CD14-positive monocyte (primary cell): ENCODE measurements around the gene GRXCR2. TPM values are rescaled to one million over a fixed set of nuclear protein-coding genes. Genes with fewer than 3 reads are reported as not detected.
A peak's percentile ranks its signal among the peaks of the same experiment; 100 is the strongest.

Experiments
- DNase-seq, 3 donors: peaks; one replicate each; pipeline ENCODE4 v3.0.0-alpha.2; 2011 to 2022
- H2AFZ ChIP-seq: 2 replicates; pipeline ENCODE4 v1.6.0; 2012; ENCODE audit warnings: mild to moderate bottlenecking, low read depth, low read length, inconsistent platforms; ENCODE audit not compliant: insufficient read depth, poor library complexity, severe bottlenecking
- H3K27ac ChIP-seq, 2 donors: 1 replicate in 1 of 2; 2 replicates in 1 of 2; pipeline ENCODE4 v1.5.1; 2012 to 2013; ENCODE audit warnings: low read length in 2 of 2, control low read depth in 1 of 2, inconsistent platforms in 1 of 2, low read depth in 1 of 2, mild to moderate bottlenecking in 1 of 2
- H3K27me3 ChIP-seq, 2 donors: one replicate each; pipeline versions ENCODE4 v1.6.0 to v1.6.1; 2011 to 2013; ENCODE audit warnings: low read length in 2 of 2; ENCODE audit not compliant: control insufficient read depth in 2 of 2, insufficient read depth in 2 of 2
- H3K36me3 ChIP-seq, 2 donors: replicated peaks in 1 of 2; 1 replicate in 1 of 2; 2 replicates in 1 of 2; pipeline versions ENCODE4 v1.5.1 to v1.6.1; 2012 to 2013; ENCODE audit warnings: low read length in 2 of 2, control low read depth in 1 of 2, inconsistent platforms in 1 of 2, mild to moderate bottlenecking in 1 of 2; ENCODE audit not compliant: insufficient read depth in 2 of 2, control insufficient read depth in 1 of 2
- H3K4me1 ChIP-seq, 2 donors: 1 replicate in 1 of 2; 2 replicates in 1 of 2; pipeline versions ENCODE4 v1.5.1 to v1.6.1; 2012 to 2013; ENCODE audit warnings: low read length in 2 of 2, control low read depth in 1 of 2, inconsistent platforms in 1 of 2, mild to moderate bottlenecking in 1 of 2, moderate library complexity in 1 of 2; ENCODE audit not compliant: insufficient read depth in 2 of 2, control insufficient read depth in 1 of 2
- H3K4me2 ChIP-seq: replicated peaks from 2 replicates; pipeline ENCODE3; 2012; ENCODE audit warnings: low read length, moderate library complexity, mild to moderate bottlenecking; ENCODE audit not compliant: poor library complexity, severe bottlenecking; ENCODE audit errors: extremely low read depth
- H3K4me3 ChIP-seq, 3 experiments: fragments of 200-600 bp in 1 of 3; sonication (generic) in 1 of 3; replicated peaks in 1 of 3; 1 replicate in 2 of 3; 2 replicates in 1 of 3; pipeline ENCODE4 v1.5.1; 2011 to 2013; ENCODE audit warnings: low read length in 3 of 3, mild to moderate bottlenecking in 3 of 3, control low read depth in 2 of 3, low read depth in 2 of 3, inconsistent platforms in 1 of 3, moderate library complexity in 1 of 3
- H3K79me2 ChIP-seq: 2 replicates; pipeline ENCODE4 v1.6.0; 2012; ENCODE audit warnings: mild to moderate bottlenecking, control low read depth, inconsistent platforms, low read length, moderate library complexity; ENCODE audit not compliant: insufficient read depth
- H3K9ac ChIP-seq: 2 replicates; pipeline ENCODE4 v1.6.0; 2017; ENCODE audit warnings: low read length, mild to moderate bottlenecking; ENCODE audit not compliant: insufficient read depth, poor library complexity, severe bottlenecking
- H3K9me3 ChIP-seq, 2 donors: replicated peaks in 1 of 2; 1 replicate in 1 of 2; 2 replicates in 1 of 2; pipeline versions ENCODE4 v1.5.1 to v1.6.1; 2012 to 2013; ENCODE audit warnings: low read length in 2 of 2, control low read depth in 1 of 2; ENCODE audit not compliant: control insufficient read depth in 1 of 2, insufficient read depth in 1 of 2
- H4K20me1 ChIP-seq: 2 replicates; pipeline ENCODE4 v1.6.0; 2012; ENCODE audit warnings: mild to moderate bottlenecking, low read length, control low read depth, moderate library complexity; ENCODE audit not compliant: insufficient read depth
- H3K27ac Mint-ChIP-seq, 7 donors: one replicate each; pipeline ENCODE4 v1.8.0; 2020; ENCODE audit warnings: mild to moderate bottlenecking in 7 of 7, mixed read lengths in 7 of 7, moderate library complexity in 6 of 7, inconsistent platforms in 2 of 7
- H3K27me3 Mint-ChIP-seq, 3 donors: one replicate each; pipeline ENCODE4 v1.8.0; 2021 to 2022; ENCODE audit warnings: low read depth in 3 of 3, mild to moderate bottlenecking in 3 of 3, mixed read lengths in 3 of 3, moderate library complexity in 3 of 3, inconsistent platforms in 1 of 3
- H3K36me3 Mint-ChIP-seq, 2 donors: one replicate each; pipeline ENCODE4 v1.8.0; 2020; ENCODE audit warnings: mixed read lengths in 2 of 2, inconsistent platforms in 1 of 2, mild to moderate bottlenecking in 1 of 2
- H3K4me1 Mint-ChIP-seq: one replicate; pipeline ENCODE4 v1.8.0; 2020; ENCODE audit warnings: mild to moderate bottlenecking, mixed read lengths
- H3K4me3 Mint-ChIP-seq, 2 donors: one replicate each; pipeline ENCODE4 v1.8.0; 2020; ENCODE audit warnings: mild to moderate bottlenecking in 2 of 2, mixed read lengths in 2 of 2, moderate library complexity in 1 of 2
- H3K9me3 Mint-ChIP-seq, 7 donors: one replicate each; pipeline ENCODE4 v1.8.0; 2020 to 2022; ENCODE audit warnings: mixed read lengths in 7 of 7, mild to moderate bottlenecking in 6 of 7, moderate library complexity in 6 of 7, inconsistent platforms in 2 of 7
- CTCF ChIP-seq: fragments of 200-600 bp; IDR thresholded peaks from one replicate; pipeline ENCODE4 v1.8.0; 2022; ENCODE audit warnings: antibody characterized with exemption, mild to moderate bottlenecking
- WGBS: methylation state at CpG from one replicate; pipeline ENCODE4 v1.1.5; 2013; ENCODE audit warnings: missing lambda C conversion rate; ENCODE audit not compliant: insufficient coverage; 5-methylcytosine and 5-hydroxymethylcytosine counted together
- intact Hi-C, 2 donors: fragments of 100-400 bp; cut with micrococcal nuclease; formaldehyde crosslinking; loops; one replicate each; pipeline versions ENCODE4 v1.15.0 to v1.15.1; 2023
- polyA plus RNA-seq, 3 donors: library from polyadenylated mRNA; depleted of rRNA in 1 of 3; unstranded in 2 of 3; stranded (reverse) in 1 of 3; fragments of 300-500 nt in 2 of 3; fragments of >200 nt in 1 of 3; fragmentation: Illumina TruSeq in 2 of 3; gene quantifications; 1 replicate in 2 of 3; 2 replicates in 1 of 3; pipeline ENCODE4 v1.2.3, GENCODE V29; 2012 to 2021

GRXCR2 gene
- polyA plus RNA-seq, 3 donors = not detected

DNA sequence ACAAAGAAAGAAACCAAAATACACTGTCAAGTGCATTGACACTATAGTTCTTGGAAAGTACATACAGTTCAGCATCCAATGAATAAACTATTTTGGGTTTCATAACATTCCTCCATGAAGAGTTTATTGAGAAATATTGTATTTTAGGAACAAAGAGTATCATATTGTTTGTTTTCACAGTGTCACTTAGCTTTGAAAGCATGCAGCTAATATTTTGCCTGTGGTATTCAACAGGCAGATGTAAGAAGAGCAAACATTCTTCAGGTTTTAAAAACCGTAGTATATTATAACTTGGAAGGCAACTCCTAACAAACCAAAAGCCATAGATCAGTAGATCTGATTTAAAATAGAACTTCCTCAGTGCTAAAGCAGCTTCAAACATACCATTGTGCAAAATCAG, 42.2 kb downstream of the GRXCR2 start:
- Histone ChIP-seq H3K4me2 (no peak overlapping the region), H2AFZ (no peak overlapping the region), H3K79me2 (no peaks in the 10 kb centered on the region), H3K9ac (no peak overlapping the region), H3K36me3 (no peaks in the 10 kb centered on the region), H4K20me1 (no peaks in the 10 kb centered on the region), H3K27ac (no peak overlapping the region), H3K4me1 (peaks cover 7 to 12% of the 10 kb centered on the region in 2 donors), H3K4me3 (no peak overlapping the region), H3K9me3 (no peaks in the 10 kb centered on the region), H3K27me3 (no peaks in the 10 kb centered on the region)
- peak overlapping the region in 1 of 7 donors; percentile 6 for H3K27ac Mint-ChIP-seq
- no CpG with 5 or more reads among the region's 1 CpG for WGBS
- H3K4me1 Mint-ChIP-seq = peaks cover 17% of the 10 kb centered on the region
- no peak for DNase-seq
- no peaks in the 10 kb centered on the region for H3K36me3 Mint-ChIP-seq
- H3K9me3 Mint-ChIP-seq = no peaks in the 10 kb centered on the region
- H3K4me3 Mint-ChIP-seq = no peak overlapping the region
- intact Hi-C loops = loop anchor here in 1 of 2 donors (10.0 kb wide), 1 partner anchor 146 kb away; no protein-coding TSS in a partner anchor
- H3K27me3 Mint-ChIP-seq = no peaks in the 10 kb centered on the region
- no peak for TF ChIP-seq CTCF

DNA sequence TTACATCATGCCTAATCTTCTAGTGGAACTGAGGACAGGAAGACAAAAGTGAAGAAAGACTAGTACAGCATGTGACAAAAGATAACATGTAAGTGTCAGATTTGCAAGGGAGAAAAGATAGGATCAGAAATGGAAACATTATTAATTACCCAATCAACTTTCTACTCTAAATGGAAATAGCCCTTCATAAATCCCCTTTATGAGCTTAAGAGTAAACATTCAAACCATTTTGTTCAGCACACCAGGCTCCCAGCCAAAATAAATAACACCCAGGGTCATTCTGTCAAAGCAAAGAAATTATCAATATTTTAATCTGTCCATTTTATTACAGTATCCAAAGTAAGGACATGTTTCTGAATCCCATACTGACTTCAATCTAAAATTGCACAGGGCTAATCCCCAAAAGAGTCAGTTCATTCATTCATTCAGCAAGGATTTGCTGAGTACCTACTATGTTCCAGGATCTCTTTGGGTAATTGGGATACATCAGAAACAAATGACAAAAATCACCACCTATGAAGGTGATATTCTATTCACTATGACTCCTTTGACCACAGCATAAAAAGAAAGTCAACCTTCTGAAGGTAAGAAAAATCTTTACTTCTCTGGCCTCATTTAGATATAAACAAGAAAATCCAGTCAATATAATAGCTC, 43.0 kb downstream of the GRXCR2 start:
- Mint-ChIP-seq H3K4me3 (no peak overlapping the region), H3K4me1 (peaks cover 15% of the 10 kb centered on the region), H3K27ac (no peak overlapping the region), H3K27me3 (no peaks in the 10 kb centered on the region), H3K36me3 (no peaks in the 10 kb centered on the region), H3K9me3 (no peaks in the 10 kb centered on the region)
- TF ChIP-seq CTCF = no peak
- H3K27ac ChIP-seq = no peak overlapping the region
- no peaks in the 10 kb centered on the region for H3K27me3 ChIP-seq
- no peak overlapping the region for H3K4me3 ChIP-seq
- H3K9ac ChIP-seq = no peak overlapping the region
- H3K36me3 ChIP-seq = no peaks in the 10 kb centered on the region
- no peak for DNase-seq
- intact Hi-C loops = loop anchor here (5.0 to 10.0 kb wide), 3 partner anchors 145 to 1625 kb away; no protein-coding TSS in a partner anchor
- H4K20me1 ChIP-seq = no peaks in the 10 kb centered on the region
- H3K9me3 ChIP-seq = no peaks in the 10 kb centered on the region
- no peak overlapping the region for H2AFZ ChIP-seq
- H3K79me2 ChIP-seq = no peaks in the 10 kb centered on the region
- peaks cover 6 to 7% of the 10 kb centered on the region in 2 donors for H3K4me1 ChIP-seq
- H3K4me2 ChIP-seq = no peak overlapping the region
